K562 (cell line): ENCODE measurements around the gene HARS1. TPM values are rescaled to one million over a fixed set of nuclear protein-coding genes. Genes with fewer than 3 reads are reported as not detected.
A peak's percentile ranks its signal among the peaks of the same experiment; 100 is the strongest.

ENCODE experiments used
- ATF1 ChIP-seq, 2 experiments: fragments of 450-650 bp in 1 of 2; IDR thresholded peaks; 2 replicates each; pipeline ENCODE4 v1.6.1; 2016; ENCODE audit warnings: missing compliant biosample characterization in 1 of 2, missing genetic modification characterization in 1 of 2
- DIDO1 ChIP-seq: fragments of 450-650 bp; IDR thresholded peaks from 2 replicates; pipeline ENCODE4 v1.6.1; 2016; ENCODE audit warnings: low read depth, missing biosample characterization, missing genetic modification characterization
- GABPA ChIP-seq: fragments of 200-800 bp; sonication (Bioruptor generic); conservative IDR thresholded peaks from 2 replicates; pipeline ENCODE4 v1.6.1; 2016; ENCODE audit warnings: low read depth, missing genetic modification characterization, missing compliant biosample characterization
- HNRNPH1 ChIP-seq: fragments of 200-400 bp; formaldehyde crosslinking; optimal IDR thresholded peaks from 2 replicates; pipeline ENCODE3; 2017; ENCODE audit warnings: low read depth, mild to moderate bottlenecking, low read length, moderate library complexity
- KDM2B ChIP-seq: fragments of 250-450 bp; sonication (Bioruptor Pico); IDR thresholded peaks from 2 replicates; pipeline ENCODE4 v1.8.0; 2021; ENCODE audit warnings: mild to moderate bottlenecking, moderate library complexity
- NCOA1 ChIP-seq: fragments of 450-650 bp; IDR thresholded peaks from 2 replicates; pipeline ENCODE4 v1.6.1; 2016; ENCODE audit warnings: low read depth
- NELFE ChIP-seq: IDR thresholded peaks from 2 replicates; pipeline ENCODE4 v1.6.1; 2011; ENCODE audit warnings: mild to moderate bottlenecking; ENCODE audit not compliant: insufficient read depth, insufficient read length
- NONO ChIP-seq, 2 experiments: fragments of 200-400 bp in 1 of 2; fragments of 450-650 bp in 1 of 2; formaldehyde crosslinking in 1 of 2; IDR thresholded peaks; 2 replicates each; pipeline ENCODE4 v1.6.1; 2017; ENCODE audit warnings: low read depth in 2 of 2, mild to moderate bottlenecking in 2 of 2, moderate library complexity in 2 of 2, low read length in 1 of 2
- POLR3G ChIP-seq: IDR thresholded peaks from 2 replicates; pipeline ENCODE4 v1.6.1; 2011; ENCODE audit not compliant: insufficient read length, insufficient replicate concordance; ENCODE audit errors: extremely low read depth
- SMARCC2 ChIP-seq: fragments of 450-650 bp; IDR thresholded peaks from 2 replicates; pipeline ENCODE4 v1.6.1; 2017; ENCODE audit warnings: antibody characterized with exemption, moderate library complexity, mild to moderate bottlenecking, low read depth
- SMARCE1 ChIP-seq: fragments of 450-650 bp; IDR thresholded peaks from 2 replicates; pipeline ENCODE4 v1.7.1; 2016; ENCODE audit warnings: mild to moderate bottlenecking
- TCF15 ChIP-seq: fragments of 250-450 bp; sonication (Bioruptor Pico); IDR thresholded peaks from 2 replicates; pipeline ENCODE4 v1.8.0; 2022; ENCODE audit warnings: moderate library complexity, mild to moderate bottlenecking, inconsistent platforms
- THRAP3 ChIP-seq: fragments of 450-650 bp; IDR thresholded peaks from 2 replicates; pipeline ENCODE4 v1.6.1; 2016; ENCODE audit warnings: mild to moderate bottlenecking, inconsistent platforms, borderline replicate concordance
- XRCC5 ChIP-seq: fragments of 200-400 bp; formaldehyde crosslinking; IDR thresholded peaks from 2 replicates; pipeline ENCODE4 v1.6.1; 2017; ENCODE audit warnings: low read depth, mild to moderate bottlenecking, low read length
- ZC3H4 ChIP-seq: sonication (generic); formaldehyde crosslinking; IDR thresholded peaks from 2 replicates; pipeline ENCODE4 v1.9.0; 2021; ENCODE audit warnings: missing genetic modification reagents, borderline replicate concordance
- polyA plus RNA-seq, 8 experiments: library from polyadenylated mRNA; depleted of rRNA in 4 of 8; stranded (reverse) in 5 of 8; unstranded in 3 of 8; fragments of >200 nt; fragmentation: Nextera tagmentation in 2 of 8; fragmentation: Illumina TruSeq in 1 of 8; extraction: Ambion mirVana in 2 of 8; extraction: Trizol in 1 of 8; gene quantifications; 2 replicates each; pipeline versions ENCODE4 v1.2.1 to v1.2.3, GENCODE V29; 2011 to 2014; ENCODE audit warnings: inconsistent platforms in 1 of 8, missing spikeins in 1 of 8
- total RNA-seq, 7 experiments: library from RNA; depleted of rRNA in 6 of 7; stranded (reverse); fragments of >200 nt in 6 of 7; fragmentation: Illumina TruSeq in 2 of 7; extraction: Trizol in 2 of 7; gene quantifications; 2 replicates each; pipeline versions ENCODE4 v1.2.1 to v1.2.3, GENCODE V29; 2011 to 2021; ENCODE audit warnings: low replicate concordance in 1 of 7
- TF ChIP-seq, protein P1 (sequence below): fragments of 250-450 bp; sonication (Bioruptor Pico); IDR thresholded peaks from 2 replicates; pipeline ENCODE4 v1.8.0; 2022; ENCODE audit warnings: inconsistent platforms
- TF ChIP-seq, protein P2 (sequence below), 2 experiments: IDR thresholded peaks; 2 replicates each; pipeline ENCODE4 v1.6.1; 2012; ENCODE audit warnings: improper control_type of control experiment in 2 of 2, low read depth in 2 of 2, low read length in 2 of 2, borderline replicate concordance in 1 of 2
- TF ChIP-seq, protein P3 (sequence below): IDR thresholded peaks from 2 replicates; pipeline ENCODE4 v1.6.1; 2012; ENCODE audit warnings: low read depth, low read length, improper control_type of control experiment, borderline replicate concordance

The HARS1 gene
- total and polyA plus RNA-seq, 9 of the 15 experiments (the other 6 are each of a cell fraction or from before 2014, with no cell fraction given): 13.5 to 88.5 (median 75.2) TPM

GRCh38 chr5:140710899-140711552 lies 19.9 kb upstream of the HARS1 start (continued):
- TF ChIP-seq ZC3H4 (CRISPR knock-in tag) (no peak), DIDO1 (tag) (no peak), SMARCC2 (peak; percentile 70; the same call in 1 of the 2 replicates), ATF1 (CRISPR knock-in tag; IDR thresholded peaks at IDR 0.05) (no peak), ATF1 (tag; IDR thresholded peaks at IDR 0.05) (peak; percentile 98), NONO (IDR thresholded peaks at IDR 0.05; ENCODE audit: low read depth in 2 of 2, low read length in 1 of 2) (no peak), POLR3G (peak; percentile 73), NELFE (no peak), HNRNPH1 (no peak), THRAP3 (no peak), NCOA1 (0 out of 2 replicates have a peak, but pooled peaks have one; percentile 23), KDM2B (CRISPR knock-in tag) (no peak), SMARCE1 (peak; percentile 80), GABPA (peak; percentile 39), XRCC5 (peak; percentile 79; the same call in 1 of the 2 replicates), TCF15 (CRISPR knock-in tag) (no peak)
- TF ChIP-seq, protein P1, sequence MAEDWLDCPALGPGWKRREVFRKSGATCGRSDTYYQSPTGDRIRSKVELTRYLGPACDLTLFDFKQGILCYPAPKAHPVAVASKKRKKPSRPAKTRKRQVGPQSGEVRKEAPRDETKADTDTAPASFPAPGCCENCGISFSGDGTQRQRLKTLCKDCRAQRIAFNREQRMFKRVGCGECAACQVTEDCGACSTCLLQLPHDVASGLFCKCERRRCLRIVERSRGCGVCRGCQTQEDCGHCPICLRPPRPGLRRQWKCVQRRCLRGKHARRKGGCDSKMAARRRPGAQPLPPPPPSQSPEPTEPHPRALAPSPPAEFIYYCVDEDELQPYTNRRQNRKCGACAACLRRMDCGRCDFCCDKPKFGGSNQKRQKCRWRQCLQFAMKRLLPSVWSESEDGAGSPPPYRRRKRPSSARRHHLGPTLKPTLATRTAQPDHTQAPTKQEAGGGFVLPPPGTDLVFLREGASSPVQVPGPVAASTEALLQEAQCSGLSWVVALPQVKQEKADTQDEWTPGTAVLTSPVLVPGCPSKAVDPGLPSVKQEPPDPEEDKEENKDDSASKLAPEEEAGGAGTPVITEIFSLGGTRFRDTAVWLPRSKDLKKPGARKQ (CRISPR knock-in tag): no peak
- TF ChIP-seq, protein P2, sequence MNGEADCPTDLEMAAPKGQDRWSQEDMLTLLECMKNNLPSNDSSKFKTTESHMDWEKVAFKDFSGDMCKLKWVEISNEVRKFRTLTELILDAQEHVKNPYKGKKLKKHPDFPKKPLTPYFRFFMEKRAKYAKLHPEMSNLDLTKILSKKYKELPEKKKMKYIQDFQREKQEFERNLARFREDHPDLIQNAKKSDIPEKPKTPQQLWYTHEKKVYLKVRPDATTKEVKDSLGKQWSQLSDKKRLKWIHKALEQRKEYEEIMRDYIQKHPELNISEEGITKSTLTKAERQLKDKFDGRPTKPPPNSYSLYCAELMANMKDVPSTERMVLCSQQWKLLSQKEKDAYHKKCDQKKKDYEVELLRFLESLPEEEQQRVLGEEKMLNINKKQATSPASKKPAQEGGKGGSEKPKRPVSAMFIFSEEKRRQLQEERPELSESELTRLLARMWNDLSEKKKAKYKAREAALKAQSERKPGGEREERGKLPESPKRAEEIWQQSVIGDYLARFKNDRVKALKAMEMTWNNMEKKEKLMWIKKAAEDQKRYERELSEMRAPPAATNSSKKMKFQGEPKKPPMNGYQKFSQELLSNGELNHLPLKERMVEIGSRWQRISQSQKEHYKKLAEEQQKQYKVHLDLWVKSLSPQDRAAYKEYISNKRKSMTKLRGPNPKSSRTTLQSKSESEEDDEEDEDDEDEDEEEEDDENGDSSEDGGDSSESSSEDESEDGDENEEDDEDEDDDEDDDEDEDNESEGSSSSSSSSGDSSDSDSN (IDR thresholded peaks at IDR 0.05; ENCODE audit: borderline replicate concordance in 1 of 2, low read depth in 2 of 2, low read length in 2 of 2): peak; percentile 20 to 46; a peak in 1 of 4 replicates
- TF ChIP-seq, protein P3, sequence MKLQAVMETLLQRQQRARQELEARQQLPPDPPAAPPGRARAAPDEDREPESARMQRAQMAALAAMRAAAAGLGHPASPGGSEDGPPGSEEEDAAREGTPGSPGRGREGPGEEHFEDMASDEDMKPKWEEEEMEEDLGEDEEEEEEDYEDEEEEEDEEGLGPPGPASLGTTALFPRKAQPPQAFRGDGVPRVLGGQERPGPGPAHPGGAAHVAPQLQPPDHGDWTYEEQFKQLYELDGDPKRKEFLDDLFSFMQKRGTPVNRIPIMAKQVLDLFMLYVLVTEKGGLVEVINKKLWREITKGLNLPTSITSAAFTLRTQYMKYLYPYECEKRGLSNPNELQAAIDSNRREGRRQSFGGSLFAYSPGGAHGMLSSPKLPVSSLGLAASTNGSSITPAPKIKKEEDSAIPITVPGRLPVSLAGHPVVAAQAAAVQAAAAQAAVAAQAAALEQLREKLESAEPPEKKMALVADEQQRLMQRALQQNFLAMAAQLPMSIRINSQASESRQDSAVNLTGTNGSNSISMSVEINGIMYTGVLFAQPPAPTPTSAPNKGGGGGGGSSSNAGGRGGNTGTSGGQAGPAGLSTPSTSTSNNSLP: no peak
